Prostate gland (tissue), 2 donors: ENCODE results near the gene HESX1.

Experiments
- POLR2A ChIP-seq: fragments of 450-650 bp; IDR thresholded peaks from one replicate; pipeline ENCODE4 v1.6.1; 2016; ENCODE audit warnings: antibody characterized with exemption, mild to moderate bottlenecking
- TF ChIP-seq, protein P1 (sequence below), 4 experiments: fragments of 200-600 bp in 2 of 4; fragments of 450-650 bp in 2 of 4; sonication (generic) in 2 of 4; IDR thresholded peaks; 1 replicate in 3 of 4; 2 replicates in 1 of 4; pipeline ENCODE4 v1.5.1; 2016 to 2019; ENCODE audit warnings: antibody characterized with exemption in 4 of 4, mild to moderate bottlenecking in 2 of 4, moderate library complexity in 2 of 4

DNA sequence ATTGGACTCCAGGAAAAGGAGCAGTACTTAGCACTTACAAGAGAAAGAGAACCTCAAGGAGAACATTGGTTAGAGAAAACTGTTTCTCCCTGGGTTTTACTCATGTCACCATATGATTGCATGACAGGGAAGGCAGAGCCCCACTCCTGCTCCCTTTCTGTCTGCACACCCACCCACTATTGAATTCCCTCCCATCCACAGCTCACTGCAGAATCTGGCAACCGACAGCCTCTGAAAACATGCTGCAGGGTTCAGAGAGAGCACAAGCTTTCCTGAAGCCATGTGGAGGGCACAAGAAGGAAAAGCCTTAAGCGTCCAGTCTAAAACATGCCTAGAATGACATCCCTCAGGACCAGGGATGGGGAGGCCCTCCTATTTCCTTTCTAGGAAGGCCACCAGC, 31.6 kb downstream of the HESX1 start:
- TF ChIP-seq, protein P1, sequence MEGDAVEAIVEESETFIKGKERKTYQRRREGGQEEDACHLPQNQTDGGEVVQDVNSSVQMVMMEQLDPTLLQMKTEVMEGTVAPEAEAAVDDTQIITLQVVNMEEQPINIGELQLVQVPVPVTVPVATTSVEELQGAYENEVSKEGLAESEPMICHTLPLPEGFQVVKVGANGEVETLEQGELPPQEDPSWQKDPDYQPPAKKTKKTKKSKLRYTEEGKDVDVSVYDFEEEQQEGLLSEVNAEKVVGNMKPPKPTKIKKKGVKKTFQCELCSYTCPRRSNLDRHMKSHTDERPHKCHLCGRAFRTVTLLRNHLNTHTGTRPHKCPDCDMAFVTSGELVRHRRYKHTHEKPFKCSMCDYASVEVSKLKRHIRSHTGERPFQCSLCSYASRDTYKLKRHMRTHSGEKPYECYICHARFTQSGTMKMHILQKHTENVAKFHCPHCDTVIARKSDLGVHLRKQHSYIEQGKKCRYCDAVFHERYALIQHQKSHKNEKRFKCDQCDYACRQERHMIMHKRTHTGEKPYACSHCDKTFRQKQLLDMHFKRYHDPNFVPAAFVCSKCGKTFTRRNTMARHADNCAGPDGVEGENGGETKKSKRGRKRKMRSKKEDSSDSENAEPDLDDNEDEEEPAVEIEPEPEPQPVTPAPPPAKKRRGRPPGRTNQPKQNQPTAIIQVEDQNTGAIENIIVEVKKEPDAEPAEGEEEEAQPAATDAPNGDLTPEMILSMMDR (IDR thresholded peaks at IDR 0.05) = no peak
- TF ChIP-seq POLR2A = no peak
